GM21529 (cell line): ENCODE measurements around the gene OR8G1.
"Not testable (repeated sequence)": the region's sequence is repeated elsewhere in the genome, so short reads cannot be mapped to it uniquely, and the experiment has no call there.

Source experiments
- ATAC-seq: cut with Tn5 transposase; IDR thresholded peaks from one replicate; pipeline ENCODE4 v1.9.1; 2021; ENCODE audit not compliant: unreplicated experiment

The OR8G1 gene

DNA sequence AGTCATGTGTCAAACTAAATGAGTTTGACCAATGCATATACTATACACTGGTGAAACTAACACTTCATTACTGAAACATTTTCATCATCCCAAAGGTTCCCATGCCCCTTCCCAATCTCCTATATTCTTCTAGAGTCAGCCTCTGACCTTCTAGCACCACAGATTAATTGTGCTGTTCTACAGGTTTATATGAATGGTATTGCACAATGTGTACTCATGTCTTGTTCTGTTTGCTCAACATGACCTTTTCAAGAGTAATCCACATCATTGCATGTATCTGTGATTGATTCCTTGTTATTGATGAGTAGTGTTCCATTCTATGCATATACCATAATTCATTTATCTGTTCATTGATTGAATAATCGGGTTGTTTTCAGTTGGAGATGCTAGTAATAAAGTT, 7.5 kb upstream of the OR8G1 start:
- ATAC-seq, result no peak

DNA sequence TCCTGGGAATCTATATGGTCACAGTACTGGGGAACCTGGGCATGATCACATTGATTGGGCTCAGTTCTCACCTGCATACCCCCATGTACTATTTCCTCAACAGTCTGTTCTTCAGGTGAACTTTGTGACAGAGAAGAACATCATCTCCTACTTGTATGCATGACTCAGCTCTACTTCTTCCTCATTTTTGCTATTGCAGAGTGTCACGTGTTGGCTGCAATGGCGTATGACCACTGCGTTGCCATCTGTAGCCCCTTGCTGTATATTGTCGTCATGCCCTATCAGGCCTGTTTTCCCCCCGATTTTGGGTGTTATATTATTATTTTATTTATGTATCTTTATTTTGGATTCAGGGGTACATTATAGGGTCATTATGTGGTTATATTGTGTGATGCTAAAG, 2.4 kb upstream of the OR8G1 start:
- no peak for ATAC-seq

DNA sequence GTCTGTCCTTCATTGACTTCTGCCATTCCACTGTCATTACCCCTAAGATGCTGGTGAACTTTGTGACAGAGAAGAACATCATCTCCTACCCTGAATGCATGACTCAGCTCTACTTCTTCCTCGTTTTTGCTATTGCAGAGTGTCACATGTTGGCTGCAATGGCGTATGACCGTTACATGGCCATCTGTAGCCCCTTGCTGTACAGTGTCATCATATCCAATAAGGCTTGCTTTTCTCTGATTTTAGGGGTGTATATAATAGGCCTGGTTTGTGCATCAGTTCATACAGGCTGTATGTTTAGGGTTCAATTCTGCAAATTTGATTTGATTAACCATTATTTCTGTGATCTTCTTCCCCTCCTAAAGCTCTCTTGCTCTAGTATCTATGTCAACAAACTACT, 9.0 kb downstream of the OR8G1 start:
- ATAC-seq, result not testable (repeated sequence)

DNA sequence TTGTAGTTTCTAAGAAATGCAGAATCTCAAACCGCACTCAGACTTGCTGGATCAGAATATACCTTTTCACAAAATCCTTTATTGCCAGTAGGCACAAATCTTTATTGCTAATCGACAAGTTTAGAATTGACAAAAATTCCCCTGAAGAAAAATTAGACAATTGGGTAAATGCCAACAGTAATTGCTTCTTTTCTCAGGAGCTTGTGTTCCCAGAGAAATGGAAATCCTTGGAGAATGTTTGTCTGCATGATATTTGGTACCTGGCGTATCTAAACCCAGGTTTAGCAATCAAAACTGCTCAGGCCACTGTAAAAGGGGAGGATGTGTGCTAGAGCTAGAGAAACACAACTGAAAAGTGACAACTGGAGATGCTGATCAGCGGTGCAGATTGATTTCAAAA, 15.2 kb downstream of the OR8G1 start, which contains the start of gene OR8G5:
Gene OR8G5 (plus strand): TSS at position 301 of the 400 bp plus-strand sequence. CDS start 8,556 bp downstream, outside the sequence.
- ATAC-seq, result no peak

DNA sequence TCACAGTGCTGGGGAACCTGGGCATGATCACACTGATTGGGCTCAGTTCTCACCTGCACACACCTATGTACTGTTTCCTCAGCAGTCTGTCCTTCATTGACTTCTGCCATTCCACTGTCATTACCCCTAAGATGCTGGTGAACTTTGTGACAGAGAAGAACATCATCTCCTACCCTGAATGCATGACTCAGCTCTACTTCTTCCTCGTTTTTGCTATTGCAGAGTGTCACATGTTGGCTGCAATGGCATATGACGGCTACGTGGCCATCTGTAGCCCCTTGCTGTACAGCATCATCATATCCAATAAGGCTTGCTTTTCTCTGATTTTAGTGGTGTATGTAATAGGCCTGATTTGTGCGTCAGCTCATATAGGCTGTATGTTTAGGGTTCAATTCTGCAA, 24.1 kb downstream of the OR8G1 start:
- not testable (repeated sequence) for ATAC-seq

DNA sequence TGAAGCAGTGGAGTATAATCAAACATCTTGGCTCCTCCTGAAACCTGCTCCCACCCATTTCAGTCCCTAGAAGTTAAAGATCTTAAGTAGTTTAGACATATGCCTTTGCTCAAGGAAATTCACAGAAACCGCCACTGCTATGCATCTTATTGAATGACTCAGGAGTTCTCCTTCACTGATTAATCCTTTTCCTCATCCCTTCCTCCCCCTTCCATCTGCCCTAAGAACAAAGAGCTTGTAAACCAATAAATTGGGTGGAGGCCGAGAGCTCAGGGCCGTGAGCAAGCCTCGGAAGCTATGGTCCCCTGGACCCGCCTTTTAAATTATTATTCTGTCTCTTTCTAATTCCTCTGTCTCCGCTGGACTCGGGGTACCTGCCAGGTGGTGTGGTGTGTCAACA, 30.0 kb downstream of the OR8G1 start:
- ATAC-seq, result not testable (repeated sequence)

DNA sequence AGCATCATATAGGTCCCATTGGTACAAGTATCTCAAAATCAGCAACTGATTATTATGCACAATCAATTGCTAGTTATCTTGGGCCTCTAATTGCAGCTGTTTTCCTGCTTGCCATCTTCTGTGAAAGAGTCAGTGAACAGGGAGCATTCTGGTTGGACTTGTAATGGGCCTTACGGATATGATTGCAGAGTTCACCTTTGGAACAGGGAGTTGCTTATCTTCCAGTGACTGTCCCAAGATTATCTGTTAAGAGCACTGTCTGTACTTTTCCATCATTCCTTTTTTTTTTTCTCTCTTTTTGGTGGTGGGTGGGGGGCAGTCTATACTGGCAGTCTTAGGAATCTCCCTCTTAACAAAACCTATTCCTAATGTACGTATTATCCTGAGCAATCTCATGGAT, 33.1 kb downstream of the OR8G1 start:
- no peak for ATAC-seq

DNA sequence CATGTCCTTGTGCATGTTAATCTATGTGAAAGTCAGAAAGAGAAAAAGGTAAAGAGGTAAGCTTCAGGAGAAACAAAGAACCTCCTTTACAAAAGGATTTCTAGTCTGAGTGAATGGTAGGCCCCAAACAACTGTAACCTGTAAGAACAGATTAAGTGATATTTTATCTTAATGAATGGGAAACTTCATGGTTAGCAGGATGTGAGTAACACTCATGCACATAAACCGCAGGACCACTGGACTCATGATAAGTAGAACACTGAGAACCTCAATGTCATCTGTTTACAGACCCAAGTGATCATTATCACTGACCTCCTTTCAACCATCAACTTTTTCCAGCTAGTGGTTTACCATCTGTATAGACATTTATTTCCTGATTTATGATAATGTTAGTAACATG, 35.2 kb downstream of the OR8G1 start:
- no peak for ATAC-seq

DNA sequence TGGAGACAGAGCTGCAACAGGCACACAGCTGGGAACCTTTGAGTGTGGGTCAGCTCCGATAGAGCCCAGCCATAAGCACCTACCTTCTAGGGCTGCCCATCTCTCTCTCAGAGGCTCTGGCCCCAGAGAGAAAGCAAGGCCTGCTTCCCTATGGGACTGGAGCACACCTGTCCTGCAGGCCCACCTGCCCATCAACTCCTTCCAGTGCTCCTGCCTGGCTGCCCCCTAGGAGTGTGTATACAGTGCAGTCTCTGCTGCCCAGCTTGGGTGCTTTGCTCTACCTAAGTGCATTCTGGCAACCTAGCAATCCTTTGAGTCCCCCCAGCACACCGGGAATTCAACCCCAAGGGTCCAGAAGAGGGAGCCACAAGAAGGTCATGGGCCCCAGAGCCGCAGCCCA, 36.3 kb downstream of the OR8G1 start:
- no peak for ATAC-seq

DNA sequence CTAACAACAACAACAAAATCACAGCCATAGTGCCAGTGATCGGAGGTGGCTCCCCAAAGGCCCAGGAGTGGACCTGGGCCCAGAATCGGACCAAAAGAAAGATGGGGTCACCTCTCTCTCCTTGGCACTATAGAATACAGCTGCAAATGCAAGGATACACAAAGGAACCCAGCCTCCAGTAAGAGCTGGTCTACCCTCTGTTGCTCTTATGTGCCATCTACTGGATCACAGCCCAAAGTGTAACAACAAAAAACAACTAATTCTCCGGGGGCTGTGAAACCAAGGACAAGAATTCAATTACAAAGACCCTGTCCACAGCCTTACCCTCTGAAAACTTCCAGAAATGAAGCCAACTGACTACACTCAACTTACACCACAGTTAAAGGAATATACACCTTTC, 36.9 kb downstream of the OR8G1 start:
- no peak for ATAC-seq

DNA sequence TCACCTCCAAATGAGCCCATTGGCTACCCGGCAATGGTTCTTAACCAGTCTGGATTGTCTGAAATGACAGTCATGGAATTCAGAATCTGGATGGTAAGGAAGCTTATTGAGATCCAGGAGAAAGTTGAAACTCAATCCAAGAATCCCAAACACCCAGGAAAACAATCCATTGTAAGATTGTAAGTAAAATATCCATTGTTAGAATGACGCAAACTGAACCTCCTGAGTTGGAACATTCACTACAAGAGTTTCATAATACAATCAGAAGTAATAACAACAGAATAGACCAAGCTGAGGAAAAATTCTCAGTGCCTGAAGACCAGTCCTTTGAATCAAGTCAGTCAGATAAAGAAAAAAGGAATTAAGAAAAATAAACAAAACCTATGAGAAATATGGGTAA, 37.4 kb downstream of the OR8G1 start:
- no peak for ATAC-seq

DNA sequence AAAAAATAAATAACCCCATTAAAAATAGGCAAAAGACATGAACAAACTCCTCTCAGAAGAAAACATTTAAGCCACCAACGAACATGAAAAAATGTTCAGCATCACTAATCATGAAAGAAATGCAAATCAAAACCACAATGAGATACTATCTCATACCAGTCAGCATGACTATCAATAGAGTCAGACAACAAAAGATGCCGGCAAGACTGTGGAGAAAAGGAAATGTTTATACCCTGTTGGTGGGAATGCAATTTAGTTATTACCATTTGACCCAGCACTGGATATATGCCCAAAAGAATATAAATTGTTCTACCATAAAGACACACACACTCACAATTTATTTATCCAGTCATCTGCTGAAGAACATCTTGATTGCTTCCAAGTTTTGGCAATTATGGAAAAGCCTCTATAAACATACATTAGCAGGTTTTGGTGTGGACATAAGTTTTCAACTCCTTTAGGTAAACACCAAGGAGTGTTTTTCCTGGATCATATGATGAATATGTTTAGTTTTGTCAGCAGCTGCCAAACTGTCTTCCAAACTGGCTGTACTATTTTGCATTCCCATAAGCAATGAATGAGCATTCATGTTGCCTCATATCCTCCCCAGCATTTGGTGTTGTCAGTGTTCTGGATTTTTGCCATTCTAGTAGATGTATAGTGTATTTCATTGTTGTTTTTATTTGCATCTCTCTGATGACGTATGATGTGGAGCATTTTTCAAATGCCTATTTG, 44.9 kb downstream of the OR8G1 start:
- ATAC-seq, result no peak

DNA sequence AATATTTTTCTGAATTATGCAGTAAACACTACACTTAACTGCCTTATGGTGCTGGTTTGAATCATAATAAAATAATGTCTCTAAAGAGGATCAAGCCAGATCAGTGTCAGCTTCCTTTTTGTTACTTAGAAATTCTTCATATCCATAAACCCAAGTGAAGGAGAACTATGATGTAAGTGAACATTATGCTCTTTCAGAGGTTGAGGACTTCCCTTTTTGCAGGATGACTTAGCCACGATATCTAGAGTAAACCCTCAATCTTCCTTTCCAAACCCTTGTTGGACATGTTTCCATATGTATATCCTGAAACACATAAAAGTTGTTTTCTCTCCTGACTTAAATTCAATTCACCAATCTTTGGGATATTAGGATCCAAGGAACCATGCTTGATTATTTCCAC, 53.8 kb downstream of the OR8G1 start:
- ATAC-seq, result no peak

DNA sequence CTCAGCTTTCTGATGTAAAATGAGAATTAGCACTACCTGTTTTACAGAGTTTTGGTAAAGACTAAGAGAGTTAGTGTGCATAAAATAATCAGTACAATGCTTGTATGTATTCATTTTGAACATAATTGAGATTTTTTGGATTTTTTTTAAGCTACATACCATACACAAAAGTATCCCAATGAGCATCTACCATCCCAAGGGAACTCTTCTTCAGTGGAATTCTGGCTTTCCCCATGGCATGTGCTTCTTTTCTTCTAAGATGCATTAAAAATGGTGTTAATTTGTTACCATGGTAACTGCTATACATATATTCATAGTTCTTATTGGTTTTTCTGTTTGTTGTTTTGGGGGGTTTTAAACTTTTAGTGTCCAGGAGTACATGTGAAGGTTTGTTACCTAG, 55.1 kb downstream of the OR8G1 start:
- no peak for ATAC-seq

DNA sequence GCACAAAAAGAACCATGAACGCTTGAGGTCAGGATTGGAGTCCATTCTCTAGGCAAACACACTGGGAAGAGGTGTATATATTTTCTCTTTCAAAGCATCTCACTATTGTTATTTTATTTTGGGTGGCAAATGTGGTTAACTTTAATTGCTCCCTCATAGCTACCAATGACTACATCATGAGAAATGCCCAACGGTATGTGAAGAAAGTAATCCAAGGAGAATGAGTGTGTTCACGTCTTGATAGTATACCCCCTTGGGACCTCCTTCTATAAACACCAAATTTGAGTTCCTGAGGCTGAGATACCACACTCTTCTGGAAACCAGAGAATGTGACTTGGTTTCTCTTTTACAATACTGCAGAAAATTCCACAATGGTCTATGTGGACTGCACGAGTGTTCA, 57.0 kb downstream of the OR8G1 start:
- ATAC-seq, result no peak

DNA sequence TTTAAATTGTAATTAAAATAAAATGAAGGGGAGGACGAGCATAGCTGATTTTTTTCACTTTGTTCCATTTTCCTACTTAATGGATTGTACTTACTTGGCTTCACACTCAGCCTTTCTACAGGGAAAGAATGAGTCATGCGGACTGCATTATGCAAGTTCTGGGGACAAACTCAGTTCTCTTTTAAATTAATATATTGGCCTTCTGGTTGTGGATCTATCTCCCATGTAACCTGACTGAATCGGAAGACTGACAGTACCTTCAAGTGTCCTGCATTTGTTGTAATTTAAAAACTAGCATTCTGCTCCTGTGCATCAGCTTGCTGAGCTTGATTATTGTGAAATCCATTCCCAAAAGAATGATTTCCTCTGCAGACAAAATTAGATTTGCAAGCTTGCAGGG, 60.7 kb downstream of the OR8G1 start:
- no peak for ATAC-seq

DNA sequence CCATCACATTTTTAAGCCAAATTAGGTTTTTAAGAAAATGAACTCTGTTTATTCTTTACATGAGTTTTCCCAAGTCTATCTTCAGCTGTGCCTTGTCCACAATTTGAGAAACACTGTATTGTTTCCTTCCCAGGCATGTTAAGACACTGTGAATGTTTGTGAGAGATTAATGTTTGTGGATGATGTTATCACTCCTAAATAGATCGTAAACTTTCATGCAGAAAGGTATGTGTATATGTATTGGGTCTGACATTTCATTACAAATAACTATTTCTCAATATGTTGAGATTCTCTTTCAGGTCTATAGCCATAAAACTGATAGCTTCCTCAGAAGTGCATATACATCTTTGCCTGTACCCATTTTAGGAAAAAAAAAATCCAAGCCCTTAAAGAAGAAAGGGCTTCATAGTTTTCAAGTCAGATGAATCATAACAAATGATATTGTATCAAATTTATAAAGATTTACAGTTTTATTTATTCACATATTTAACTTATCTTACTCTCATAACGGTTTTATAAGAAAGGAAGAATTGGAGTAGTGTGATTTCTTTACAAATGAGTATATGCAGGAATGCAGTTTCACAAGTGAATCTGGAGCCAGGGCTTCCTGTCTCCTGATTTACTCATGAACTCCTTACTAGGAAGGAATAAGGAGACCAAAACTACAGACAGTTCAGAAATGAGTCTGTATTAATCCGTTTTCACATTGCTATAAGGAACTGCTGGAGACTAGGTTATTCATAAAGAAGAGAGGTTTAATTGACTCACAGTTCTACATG, 61.6 kb downstream of the OR8G1 start:
- ATAC-seq, result no peak
